T-helper 2 cell treated with Interferon-gamma antibody and Interleukin-4, amounts not matched to agents 5 μg/mL and 100 μg/mL, for 36 hours (primary cell): ENCODE results near the gene TMIGD1.

Experiments used
- DNase-seq: peaks from one replicate; pipeline ENCODE4 v3.0.0; 2021; ENCODE audit warnings: low spot score
- H3K27ac Mint-ChIP-seq: one replicate; pipeline ENCODE4 v1.8.0; 2021; ENCODE audit warnings: mild to moderate bottlenecking, mixed read lengths
- H3K27me3 Mint-ChIP-seq: one replicate; pipeline ENCODE4 v1.8.0; 2021; ENCODE audit warnings: low read depth, mixed read lengths
- H3K36me3 Mint-ChIP-seq: one replicate; pipeline ENCODE4 v1.8.0; 2021; ENCODE audit warnings: low read depth, mixed read lengths
- H3K4me1 Mint-ChIP-seq: one replicate; pipeline ENCODE4 v1.8.0; 2021; ENCODE audit warnings: low read depth, mixed read lengths
- H3K4me3 Mint-ChIP-seq: one replicate; pipeline ENCODE4 v1.8.0; 2022; ENCODE audit warnings: mild to moderate bottlenecking, moderate library complexity, mixed read lengths
- H3K9me3 Mint-ChIP-seq: one replicate; pipeline ENCODE4 v1.8.0; 2021; ENCODE audit warnings: mixed read lengths

TMIGD1 gene

GRCh38 chr17:30333503-30334360 is at the start of gene TMIGD1:
Gene TMIGD1 (minus strand): TSS chr17:30334057. CDS start chr17:30332133, 1,924 bp downstream.
- Mint-ChIP-seq H3K27me3 (peaks cover 4% of the 10 kb centered on the region), H3K9me3 (no peaks in the 10 kb centered on the region), H3K27ac (peak within 1 kb of the TSS; percentile 92), H3K4me3 (no peak within 1 kb of the TSS), H3K36me3 (no peaks in the 10 kb centered on the region), H3K4me1 (peaks cover 44% of the 10 kb centered on the region)
- no peak for DNase-seq

DNA sequence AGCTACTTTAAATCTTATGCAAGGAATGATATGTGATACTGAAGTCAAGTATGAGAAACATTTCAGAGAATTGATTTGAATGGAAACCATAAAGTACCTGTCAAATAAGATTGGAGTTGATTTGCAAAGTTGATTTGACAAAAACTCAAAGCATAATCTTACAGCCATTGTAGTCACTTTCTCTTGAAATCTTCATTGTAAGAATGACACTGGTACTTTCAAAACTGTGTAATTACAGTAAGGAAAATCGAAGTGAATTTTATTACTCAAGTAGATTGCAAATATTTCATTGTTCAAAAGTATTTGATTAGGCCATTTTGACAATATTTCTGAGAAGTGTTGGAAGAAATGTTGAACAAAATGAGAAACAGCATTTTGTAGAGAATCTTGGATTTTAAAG is 48.5 kb upstream of the TMIGD1 start:
- Mint-ChIP-seq H3K27ac (no peak overlapping the region), H3K4me3 (no peak overlapping the region), H3K9me3 (no peaks in the 10 kb centered on the region), H3K4me1 (peaks cover 44% of the 10 kb centered on the region), H3K36me3 (peaks cover 4% of the 10 kb centered on the region), H3K27me3 (no peaks in the 10 kb centered on the region)
- no peak for DNase-seq

- Mint-ChIP-seq H3K4me3 (peak overlapping the region; percentile 8), H3K27me3 (no peaks in the 10 kb centered on the region), H3K4me1 (peaks cover 51% of the 10 kb centered on the region), H3K36me3 (peaks cover 4% of the 10 kb centered on the region), H3K9me3 (no peaks in the 10 kb centered on the region), H3K27ac (no peak overlapping the region)
- no peak for DNase-seq
Measured at GRCh38 chr17:30381340-30381659, 47.4 kb upstream of the TMIGD1 start.

DNA sequence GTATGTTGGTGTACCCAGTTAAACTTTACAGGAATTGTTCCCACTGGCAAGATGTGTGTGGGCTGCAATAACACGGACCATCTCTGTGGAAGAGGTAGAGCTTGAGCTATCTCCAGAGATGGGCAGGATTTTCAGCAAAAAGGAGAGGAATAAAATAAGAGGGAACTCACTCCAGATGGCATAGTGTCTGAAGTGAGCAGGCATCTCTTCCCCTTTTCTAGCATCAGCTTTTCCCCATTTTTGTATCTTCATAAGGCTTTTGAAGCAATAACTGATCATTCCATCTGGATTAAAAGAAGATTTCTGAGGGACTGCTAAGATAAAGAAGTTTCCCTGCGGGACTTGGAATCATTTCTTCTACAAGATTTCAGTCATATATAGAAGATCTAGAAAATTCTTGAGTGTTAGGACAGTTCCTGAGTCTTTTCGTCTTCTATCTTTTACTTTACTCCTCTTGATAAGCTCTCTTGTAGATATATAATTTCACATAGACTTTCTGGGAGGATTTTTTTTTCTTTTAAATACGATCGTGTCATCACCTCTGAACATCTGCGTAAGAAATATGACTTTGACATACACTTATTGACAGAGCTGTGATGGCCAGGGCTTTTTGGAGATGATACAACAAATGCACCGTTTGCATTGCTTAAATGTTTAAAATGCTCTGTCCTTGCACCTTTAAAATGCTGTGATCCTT is 46.9 kb upstream of the TMIGD1 start:
- Mint-ChIP-seq H3K27ac (no peak overlapping the region), H3K4me3 (peak overlapping the region; percentile 73)

DNA sequence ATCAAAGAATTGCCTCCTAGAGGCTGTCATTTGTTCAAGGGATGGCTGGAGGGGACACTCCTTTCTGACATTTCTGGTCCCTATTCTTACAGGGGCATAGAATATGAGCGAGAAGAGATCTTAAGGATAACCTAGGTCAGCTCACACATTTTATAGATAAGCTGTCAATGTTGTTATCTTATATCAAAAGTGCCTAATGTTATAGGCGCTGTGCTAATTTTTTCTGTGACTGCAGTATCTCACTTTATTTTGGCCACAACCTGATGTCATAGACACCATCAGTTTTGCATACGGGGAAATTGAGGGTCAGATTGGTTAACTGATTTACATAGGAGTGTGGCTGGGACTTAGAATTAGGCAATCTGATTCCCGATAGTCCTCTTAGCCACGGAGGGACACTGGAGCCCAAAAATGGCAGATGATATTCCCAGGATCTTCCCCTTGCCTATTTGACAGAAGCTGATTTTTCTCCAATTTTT is 46.1 kb upstream of the TMIGD1 start:
- no peaks in the 10 kb centered on the region for H3K9me3 Mint-ChIP-seq
- H3K27me3 Mint-ChIP-seq = no peaks in the 10 kb centered on the region
- no peaks in the 10 kb centered on the region for H3K36me3 Mint-ChIP-seq
- H3K27ac Mint-ChIP-seq = peak overlapping the region; percentile 17
- peak overlapping the region; percentile 73 for H3K4me3 Mint-ChIP-seq
- peaks cover 51% of the 10 kb centered on the region for H3K4me1 Mint-ChIP-seq
- peak; percentile 32 for DNase-seq

More for the DNA sequence above, 46.9 kb upstream of the TMIGD1 start:
- H3K27me3 Mint-ChIP-seq = no peaks in the 10 kb centered on the region
- no peak for DNase-seq
- no peaks in the 10 kb centered on the region for H3K9me3 Mint-ChIP-seq
- peaks cover 4% of the 10 kb centered on the region for H3K36me3 Mint-ChIP-seq
- H3K4me1 Mint-ChIP-seq = peaks cover 51% of the 10 kb centered on the region

GRCh38 chr17:30379303-30379902 is 45.5 kb upstream of the TMIGD1 start:
- no peaks in the 10 kb centered on the region for H3K9me3 Mint-ChIP-seq
- peak overlapping the region; percentile 73 for H3K4me3 Mint-ChIP-seq
- H3K4me1 Mint-ChIP-seq = peaks cover 51% of the 10 kb centered on the region
- peak; percentile 17 for DNase-seq
- no peaks in the 10 kb centered on the region for H3K27me3 Mint-ChIP-seq
- H3K27ac Mint-ChIP-seq = peak overlapping the region; percentile 17
- H3K36me3 Mint-ChIP-seq = no peaks in the 10 kb centered on the region

DNA sequence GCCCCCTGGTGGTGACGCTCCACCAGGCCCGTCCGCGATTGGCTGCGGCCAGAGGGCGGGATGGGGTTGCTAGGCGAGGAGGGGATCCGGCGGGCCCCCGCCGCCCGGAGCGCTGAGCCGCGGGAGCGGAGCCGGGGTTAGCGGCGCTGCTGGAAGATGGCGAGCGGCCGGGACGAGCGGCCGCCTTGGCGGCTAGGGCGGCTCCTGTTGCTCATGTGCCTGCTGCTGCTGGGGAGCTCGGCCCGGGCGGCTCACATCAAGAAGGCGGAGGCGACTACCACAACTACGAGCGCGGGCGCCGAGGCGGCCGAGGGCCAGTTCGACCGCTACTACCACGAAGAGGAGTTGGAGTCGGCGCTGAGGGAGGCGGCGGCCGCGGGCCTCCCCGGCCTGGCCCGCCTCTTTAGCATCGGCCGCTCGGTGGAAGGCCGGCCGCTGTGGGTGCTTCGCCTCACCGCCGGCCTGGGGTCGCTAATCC is 45.0 kb upstream of the TMIGD1 start, which contains the start of gene CPD:
TSS of gene CPD (plus strand) at position 103 of the 478 bp plus-strand sequence. CDS start at position 157, 54 bp downstream.
- H3K36me3 Mint-ChIP-seq = no peaks in the 10 kb centered on the region
- peak; percentile 95 for DNase-seq
- no peaks in the 10 kb centered on the region for H3K27me3 Mint-ChIP-seq
- H3K9me3 Mint-ChIP-seq = no peaks in the 10 kb centered on the region
- peak within 1 kb of the TSS; percentile 78 for H3K27ac Mint-ChIP-seq
- H3K4me1 Mint-ChIP-seq = peaks cover 51% of the 10 kb centered on the region
- H3K4me3 Mint-ChIP-seq = peak within 1 kb of the TSS; percentile 83

- H3K4me1 Mint-ChIP-seq = peaks cover 48% of the 10 kb centered on the region
- no peaks in the 10 kb centered on the region for H3K9me3 Mint-ChIP-seq
Measured at GRCh38 chr17:30378241-30378824, 44.5 kb upstream of the TMIGD1 start.

DNA sequence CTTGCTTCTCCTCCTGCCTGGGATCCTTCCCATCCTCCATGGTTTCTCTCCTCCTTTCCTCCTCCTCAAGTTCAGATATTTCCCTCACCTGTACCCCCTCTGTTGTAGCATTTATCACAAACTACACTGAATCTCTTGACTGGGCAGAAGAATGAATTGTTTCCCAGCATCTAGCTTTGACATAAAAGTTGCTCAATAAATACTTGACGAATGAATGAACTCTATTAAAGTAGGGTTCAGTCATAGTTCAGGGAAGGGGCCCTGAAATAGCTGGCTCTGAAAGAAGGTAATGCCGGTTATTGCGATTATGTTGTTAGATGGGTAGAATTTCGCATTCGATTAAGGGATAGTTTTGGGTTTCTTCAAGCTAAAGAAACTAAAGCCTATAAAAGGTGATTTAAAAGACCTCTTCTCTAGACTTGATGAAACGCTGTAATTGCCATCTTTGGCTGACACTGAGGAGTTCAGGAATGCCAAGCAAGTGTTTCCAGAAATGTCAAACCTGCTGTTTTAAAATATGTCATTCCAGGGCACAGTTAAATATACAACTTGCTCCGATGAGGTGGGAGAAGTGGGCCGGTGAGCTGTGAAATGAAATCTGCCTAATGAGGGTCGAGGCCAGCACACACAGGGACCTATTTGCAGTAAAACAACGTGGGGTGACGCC is 43.9 kb upstream of the TMIGD1 start:
- no peaks in the 10 kb centered on the region for H3K9me3 Mint-ChIP-seq
- H3K36me3 Mint-ChIP-seq = no peaks in the 10 kb centered on the region
- peak overlapping the region; percentile 83 for H3K4me3 Mint-ChIP-seq
- H3K4me1 Mint-ChIP-seq = peaks cover 44% of the 10 kb centered on the region
- H3K27me3 Mint-ChIP-seq = no peaks in the 10 kb centered on the region
- H3K27ac Mint-ChIP-seq = peak overlapping the region; percentile 78
- DNase-seq = no peak

More at GRCh38 chr17:30378241-30378824, 44.5 kb upstream of the TMIGD1 start:
- H3K4me3 Mint-ChIP-seq = peak overlapping the region; percentile 83
- no peaks in the 10 kb centered on the region for H3K36me3 Mint-ChIP-seq
- peak; percentile 47 for DNase-seq
- H3K27me3 Mint-ChIP-seq = no peaks in the 10 kb centered on the region
- H3K27ac Mint-ChIP-seq = peak overlapping the region; percentile 78

GRCh38 chr17:30376621-30377452 is 43.0 kb upstream of the TMIGD1 start:
- no peak overlapping the region for H3K4me3 Mint-ChIP-seq
- H3K36me3 Mint-ChIP-seq = no peaks in the 10 kb centered on the region
- DNase-seq = peak; percentile 37
- H3K27me3 Mint-ChIP-seq = no peaks in the 10 kb centered on the region
- no peak overlapping the region for H3K27ac Mint-ChIP-seq
- H3K9me3 Mint-ChIP-seq = no peaks in the 10 kb centered on the region
- peaks cover 39% of the 10 kb centered on the region for H3K4me1 Mint-ChIP-seq

- no peak for DNase-seq
- Mint-ChIP-seq H3K27ac (no peak overlapping the region), H3K9me3 (no peaks in the 10 kb centered on the region), H3K4me1 (peaks cover 31% of the 10 kb centered on the region), H3K4me3 (no peak overlapping the region), H3K36me3 (no peaks in the 10 kb centered on the region), H3K27me3 (no peaks in the 10 kb centered on the region)
Measured at GRCh38 chr17:30375661-30376060, 41.8 kb upstream of the TMIGD1 start.

DNA sequence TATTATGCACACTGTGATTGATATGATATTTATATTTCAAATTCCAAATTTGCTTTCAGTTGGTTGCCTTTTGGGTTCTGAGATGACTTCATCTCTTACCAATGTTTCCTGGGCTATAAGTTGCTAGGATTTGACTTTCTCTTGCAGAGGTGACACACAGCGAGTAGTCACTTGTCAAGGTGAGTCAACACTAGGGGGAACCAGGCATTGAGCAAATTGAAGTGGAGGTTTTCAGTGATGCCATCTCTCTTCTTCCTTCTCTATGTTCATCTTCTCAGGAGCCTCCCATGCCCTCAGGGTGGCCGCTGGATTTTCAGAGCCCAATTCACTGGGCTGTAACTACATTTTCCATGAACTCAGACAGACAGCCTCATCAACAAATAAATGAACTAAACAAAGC is 38.9 kb upstream of the TMIGD1 start:
- Mint-ChIP-seq H3K27ac (no peak overlapping the region), H3K36me3 (no peaks in the 10 kb centered on the region), H3K4me1 (peaks cover 12% of the 10 kb centered on the region), H3K4me3 (no peak overlapping the region), H3K27me3 (no peaks in the 10 kb centered on the region), H3K9me3 (no peaks in the 10 kb centered on the region)
- peak; percentile 34 for DNase-seq
